GM21381 (cell line): ENCODE measurements around the gene IL10RB.
"Not testable (repeated sequence)": the region's sequence is repeated elsewhere in the genome, so short reads cannot be mapped to it uniquely, and the experiment has no call there.

ENCODE experiments used
- ATAC-seq: cut with Tn5 transposase; IDR thresholded peaks from one replicate; pipeline ENCODE4 v1.9.1; 2021; ENCODE audit warnings: mild to moderate bottlenecking, moderate library complexity; ENCODE audit not compliant: unreplicated experiment

IL10RB gene

GRCh38 chr21:33240404-33240803 is 25.8 kb upstream of the IL10RB start:
- no peak for ATAC-seq

GRCh38 chr21:33241846-33242245 is 24.3 kb upstream of the IL10RB start:
- ATAC-seq, result no peak

- not testable (repeated sequence) for ATAC-seq
These were observed 23.3 kb upstream of the IL10RB start for GRCh38 chr21:33242846-33243245.

- ATAC-seq, result no peak
These were observed 21.9 kb upstream of the IL10RB start for GRCh38 chr21:33244082-33244778.

GRCh38 chr21:33244779-33245105 is 21.4 kb upstream of the IL10RB start:
- ATAC-seq, result no peak

- ATAC-seq, result no peak
These were observed 20.8 kb upstream of the IL10RB start for GRCh38 chr21:33245289-33245918.

GRCh38 chr21:33246506-33246905 is 19.7 kb upstream of the IL10RB start:
- ATAC-seq, result no peak

- no peak for ATAC-seq
These were observed 19.2 kb upstream of the IL10RB start for GRCh38 chr21:33246963-33247362.

GRCh38 chr21:33247599-33247998 is 18.6 kb upstream of the IL10RB start:
- ATAC-seq, result no peak

- no peak for ATAC-seq
These were observed 16.7 kb upstream of the IL10RB start for GRCh38 chr21:33249331-33250002.

GRCh38 chr21:33251119-33251518 is 15.0 kb upstream of the IL10RB start:
- ATAC-seq, result no peak

GRCh38 chr21:33253382-33253781 is 12.8 kb upstream of the IL10RB start:
- not testable (repeated sequence) for ATAC-seq

GRCh38 chr21:33254766-33255165 is 11.4 kb upstream of the IL10RB start:
- no peak for ATAC-seq

- no peak for ATAC-seq
These were observed 10.8 kb upstream of the IL10RB start for GRCh38 chr21:33255404-33255803.

- ATAC-seq, result no peak
These were observed 10.1 kb upstream of the IL10RB start for GRCh38 chr21:33256019-33256418.

- ATAC-seq, result no peak
These were observed 8.9 kb upstream of the IL10RB start for GRCh38 chr21:33257094-33257803.

GRCh38 chr21:33258475-33258874 is 7.7 kb upstream of the IL10RB start:
- ATAC-seq, result no peak

GRCh38 chr21:33259428-33259827 is 6.7 kb upstream of the IL10RB start:
- no peak for ATAC-seq

GRCh38 chr21:33259995-33260394 is 6.2 kb upstream of the IL10RB start:
- ATAC-seq, result no peak

GRCh38 chr21:33261635-33262034 is 4.5 kb upstream of the IL10RB start:
- ATAC-seq, result no peak

GRCh38 chr21:33262921-33263320 is 3.2 kb upstream of the IL10RB start:
- ATAC-seq, result no peak

GRCh38 chr21:33264561-33264960 is 1.6 kb upstream of the IL10RB start:
- ATAC-seq, result no peak
